HUES48 (cell line): Measurements from ENCODE around the gene LRRC52.

Experiments used
- H3K27ac ChIP-seq: one replicate; pipeline ENCODE4 v1.7.0; 2013; ENCODE audit warnings: low read depth, low read length, inconsistent platforms
- H3K27me3 ChIP-seq: 2 replicates; pipeline ENCODE4 v1.6.1; 2013; ENCODE audit warnings: mild to moderate bottlenecking, low read length; ENCODE audit not compliant: control insufficient read depth, insufficient read depth
- H3K36me3 ChIP-seq: 2 replicates; pipeline ENCODE4 v1.6.1; 2013; ENCODE audit warnings: low read length; ENCODE audit not compliant: control insufficient read depth, insufficient read depth
- H3K4me1 ChIP-seq: 2 replicates; pipeline ENCODE4 v1.6.1; 2013; ENCODE audit warnings: mild to moderate bottlenecking, low read length; ENCODE audit not compliant: control insufficient read depth, insufficient read depth
- H3K4me3 ChIP-seq: 2 replicates; pipeline ENCODE4 v1.5.1; 2013; ENCODE audit warnings: mild to moderate bottlenecking, low read depth, low read length
- H3K9ac ChIP-seq: 2 replicates; pipeline ENCODE4 v1.6.1; 2013; ENCODE audit warnings: mild to moderate bottlenecking, low read depth, low read length, moderate library complexity
- H3K9me3 ChIP-seq: 2 replicates; pipeline ENCODE4 v1.6.1; 2013; ENCODE audit warnings: low read length; ENCODE audit not compliant: control insufficient read depth, insufficient read depth

The LRRC52 gene

GRCh38 chr1:165543532-165544438 is at the start of gene LRRC52:
TSS of gene LRRC52 (plus strand) at chr1:165544000. CDS start at chr1:165544297, 297 bp downstream.
- Histone ChIP-seq H3K4me3 (0 out of 2 replicates have a peak within 1 kb of the TSS, but pooled peaks have one; percentile 19), H3K27me3 (peaks cover 12% of the 10 kb centered on the region), H3K36me3 (no peaks in the 10 kb centered on the region), H3K27ac (no peak within 1 kb of the TSS), H3K4me1 (peaks cover 12% of the 10 kb centered on the region), H3K9me3 (no peaks in the 10 kb centered on the region), H3K9ac (no peak within 1 kb of the TSS)

- Histone ChIP-seq H3K9me3 (no peaks in the 10 kb centered on the region), H3K4me3 (no peak overlapping the region), H3K27ac (no peak overlapping the region), H3K9ac (no peak overlapping the region), H3K27me3 (no peaks in the 10 kb centered on the region; the same call in 1 of the 2 replicates), H3K4me1 (no peaks in the 10 kb centered on the region), H3K36me3 (no peaks in the 10 kb centered on the region)
Observed at GRCh38 chr1:165494949-165495857, 48.6 kb upstream of the LRRC52 start.

- H3K4me3 ChIP-seq = no peak overlapping the region
- H3K27ac ChIP-seq = no peak overlapping the region
- no peak overlapping the region for H3K9ac ChIP-seq
- H3K27me3 ChIP-seq = no peaks in the 10 kb centered on the region; the same call in 1 of the 2 replicates
- H3K36me3 ChIP-seq = no peaks in the 10 kb centered on the region
- H3K4me1 ChIP-seq = no peaks in the 10 kb centered on the region
- no peaks in the 10 kb centered on the region for H3K9me3 ChIP-seq
Observed at GRCh38 chr1:165495858-165496205, 48.0 kb upstream of the LRRC52 start.

- Histone ChIP-seq H3K9ac (no peak overlapping the region), H3K9me3 (no peaks in the 10 kb centered on the region), H3K36me3 (no peaks in the 10 kb centered on the region), H3K4me3 (no peak overlapping the region), H3K4me1 (no peaks in the 10 kb centered on the region), H3K27me3 (no peaks in the 10 kb centered on the region), H3K27ac (no peak overlapping the region)
Observed at GRCh38 chr1:165496501-165496900, 47.3 kb upstream of the LRRC52 start.

- no peak overlapping the region for H3K4me3 ChIP-seq
- H3K36me3 ChIP-seq = no peaks in the 10 kb centered on the region
- H3K27ac ChIP-seq = no peak overlapping the region
- H3K4me1 ChIP-seq = no peaks in the 10 kb centered on the region
- H3K9ac ChIP-seq = no peak overlapping the region
- no peaks in the 10 kb centered on the region for H3K9me3 ChIP-seq
- H3K27me3 ChIP-seq = no peaks in the 10 kb centered on the region
Observed at GRCh38 chr1:165497069-165498013, 46.5 kb upstream of the LRRC52 start.

- Histone ChIP-seq H3K4me1 (no peaks in the 10 kb centered on the region), H3K36me3 (no peaks in the 10 kb centered on the region), H3K27ac (no peak overlapping the region), H3K4me3 (no peak overlapping the region), H3K9ac (no peak overlapping the region), H3K27me3 (no peaks in the 10 kb centered on the region), H3K9me3 (no peaks in the 10 kb centered on the region)
Observed at GRCh38 chr1:165501330-165501969, 42.4 kb upstream of the LRRC52 start.

- Histone ChIP-seq H3K36me3 (no peaks in the 10 kb centered on the region), H3K9me3 (no peaks in the 10 kb centered on the region), H3K27ac (no peak overlapping the region), H3K4me1 (no peaks in the 10 kb centered on the region), H3K4me3 (no peak overlapping the region), H3K9ac (no peak overlapping the region), H3K27me3 (no peaks in the 10 kb centered on the region)
Observed at GRCh38 chr1:165501970-165502348, 41.8 kb upstream of the LRRC52 start.

GRCh38 chr1:165507570-165507969 is 36.2 kb upstream of the LRRC52 start:
- H3K4me1 ChIP-seq = no peaks in the 10 kb centered on the region
- H3K36me3 ChIP-seq = no peaks in the 10 kb centered on the region
- H3K9ac ChIP-seq = no peak overlapping the region
- no peaks in the 10 kb centered on the region for H3K27me3 ChIP-seq
- no peak overlapping the region for H3K27ac ChIP-seq
- no peak overlapping the region for H3K4me3 ChIP-seq
- no peaks in the 10 kb centered on the region for H3K9me3 ChIP-seq

- H3K27me3 ChIP-seq = no peaks in the 10 kb centered on the region
- H3K4me3 ChIP-seq = no peak overlapping the region
- H3K27ac ChIP-seq = no peak overlapping the region
- H3K36me3 ChIP-seq = no peaks in the 10 kb centered on the region
- H3K9me3 ChIP-seq = no peaks in the 10 kb centered on the region
- no peaks in the 10 kb centered on the region for H3K4me1 ChIP-seq
- no peak overlapping the region for H3K9ac ChIP-seq
Observed at GRCh38 chr1:165508291-165508690, 35.5 kb upstream of the LRRC52 start.

- H3K27me3 ChIP-seq = no peaks in the 10 kb centered on the region
- no peaks in the 10 kb centered on the region for H3K36me3 ChIP-seq
- H3K9ac ChIP-seq = no peak overlapping the region
- H3K27ac ChIP-seq = no peak overlapping the region
- H3K9me3 ChIP-seq = no peaks in the 10 kb centered on the region
- no peak overlapping the region for H3K4me3 ChIP-seq
- no peaks in the 10 kb centered on the region for H3K4me1 ChIP-seq
Observed at GRCh38 chr1:165512816-165513215, 31.0 kb upstream of the LRRC52 start.
